Esophagus muscularis mucosa (tissue), 4 donors: ENCODE results near the gene GRIK3. TPM values are rescaled to one million over a fixed set of nuclear protein-coding genes. Genes with fewer than 3 reads are reported as not detected.

Experiments
- DNase-seq: peaks from one replicate; pipeline ENCODE4 v3.0.0-alpha.2; 2017; ENCODE audit errors: extremely low spot score
- H3K27ac ChIP-seq, 4 donors: fragments of 200-600 bp; sonication (generic); replicated peaks in 1 of 4; 1 replicate in 3 of 4; 2 replicates in 1 of 4; pipeline ENCODE4 v1.5.1; 2016 to 2019; ENCODE audit warnings: mild to moderate bottlenecking in 1 of 4
- H3K27me3 ChIP-seq, 4 donors: fragments of 200-600 bp; sonication (generic); one replicate each; pipeline versions ENCODE4 v1.5.1 to v1.6.0; 2016 to 2019
- H3K36me3 ChIP-seq, 4 donors: fragments of 200-600 bp; sonication (generic); one replicate each; pipeline ENCODE4 v1.5.1; 2016 to 2019
- H3K4me1 ChIP-seq, 4 donors: fragments of 200-600 bp; sonication (generic); one replicate each; pipeline ENCODE4 v1.5.1; 2016 to 2019
- H3K4me3 ChIP-seq, 4 donors: fragments of 200-600 bp; sonication (generic); 1 replicate in 2 of 4; 2 replicates in 2 of 4; pipeline ENCODE4 v1.5.1; 2016 to 2019; ENCODE audit warnings: mild to moderate bottlenecking in 4 of 4, moderate library complexity in 1 of 4
- H3K9me3 ChIP-seq, 4 donors: fragments of 200-600 bp; sonication (generic); 1 replicate in 3 of 4; 2 replicates in 1 of 4; pipeline ENCODE4 v1.5.1; 2016 to 2019
- CTCF ChIP-seq, 3 experiments: fragments of 200-600 bp in 2 of 3; fragments of 450-650 bp in 1 of 3; sonication (generic) in 2 of 3; IDR thresholded peaks; one replicate each; pipeline ENCODE4 v1.5.1; 2017 to 2019; ENCODE audit warnings: antibody characterized with exemption in 3 of 3, mild to moderate bottlenecking in 2 of 3, moderate library complexity in 1 of 3
- EP300 ChIP-seq: sonication (generic); formaldehyde crosslinking; IDR thresholded peaks from one replicate; pipeline ENCODE4 v1.6.1; 2017; ENCODE audit warnings: antibody characterized with exemption
- POLR2A ChIP-seq: fragments of 450-650 bp; IDR thresholded peaks from one replicate; pipeline ENCODE4 v1.6.1; 2017; ENCODE audit warnings: antibody characterized with exemption, moderate library complexity, mild to moderate bottlenecking, low read depth
- POLR2AphosphoS5 ChIP-seq, 2 donors: sonication (generic); formaldehyde crosslinking; IDR thresholded peaks; one replicate each; pipeline ENCODE4 v1.6.1; 2017; ENCODE audit warnings: antibody characterized with exemption in 2 of 2
- WGBS: methylation state at CpG from one replicate; pipeline ENCODE4 v1.1.5; 2018; 5-methylcytosine and 5-hydroxymethylcytosine counted together
- intact Hi-C: fragments of 100-400 bp; cut with DNase I; formaldehyde crosslinking; loops from one replicate; pipeline ENCODE4 v1.15.1; 2023
- total RNA-seq, 4 donors: library from RNA; depleted of rRNA; stranded (reverse); fragments of >200 nt; gene quantifications; one replicate each; pipeline versions ENCODE4 v1.1.0 to v1.2.1, GENCODE V29; 2016

The GRIK3 gene
- total RNA-seq, 4 donors from 2014 or later = 5.3 to 7.9 (median 6.6) TPM

DNA sequence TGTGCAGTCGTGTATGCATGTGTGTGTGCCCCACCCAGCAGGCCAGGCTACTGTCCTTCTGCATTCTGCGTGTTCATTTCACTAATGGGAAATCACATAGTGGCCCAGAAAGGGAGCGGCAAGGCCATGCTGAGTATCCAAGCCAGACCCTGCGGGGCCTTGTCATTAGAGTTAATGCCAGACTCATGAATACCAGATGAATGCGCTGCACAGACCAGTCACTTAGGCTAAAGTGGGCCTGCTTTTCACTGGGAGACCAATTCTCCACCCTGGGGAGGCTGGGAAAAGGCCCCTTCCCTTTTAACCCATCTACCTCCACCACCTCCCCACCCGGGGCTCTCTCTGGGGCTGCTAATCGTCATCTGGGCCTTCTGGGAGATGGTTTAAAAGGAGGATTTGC lies 17.0 kb upstream of the GRIK3 start:
- Histone ChIP-seq H3K9me3 (no peaks in the 10 kb centered on the region), H3K27ac (no peak overlapping the region), H3K4me1 (no peaks in the 10 kb centered on the region), H3K27me3 (peaks cover 0 to 31% (median 4%) of the 10 kb centered on the region in 4 donors), H3K36me3 (no peaks in the 10 kb centered on the region), H3K4me3 (no peak overlapping the region)
- no peak for TF ChIP-seq EP300
- TF ChIP-seq POLR2AphosphoS5 (IDR thresholded peaks at IDR 0.05) = no peak
- TF ChIP-seq CTCF (IDR thresholded peaks at IDR 0.05) = no peak
- TF ChIP-seq POLR2A = no peak
- WGBS = 82% methylated on average over 7 of the region's 7 CpGs
- intact Hi-C loops = no loop called here
- no peak for DNase-seq

- DNase-seq = no peak
- no peak overlapping the region for H3K4me3 ChIP-seq
- WGBS = 74% methylated on average over 19 of the region's 19 CpGs
- intact Hi-C loops = no loop called here
- no peaks in the 10 kb centered on the region for H3K36me3 ChIP-seq
- H3K27me3 ChIP-seq = peaks cover 0 to 68% (median 5%) of the 10 kb centered on the region in 4 donors
- no peak overlapping the region for H3K27ac ChIP-seq
- H3K9me3 ChIP-seq = no peaks in the 10 kb centered on the region
- no peaks in the 10 kb centered on the region for H3K4me1 ChIP-seq
- TF ChIP-seq CTCF (IDR thresholded peaks at IDR 0.05) (no peak), POLR2A (no peak)
Observed at GRCh38 chr1:37047542-37047941, 13.2 kb upstream of the GRIK3 start.

DNA sequence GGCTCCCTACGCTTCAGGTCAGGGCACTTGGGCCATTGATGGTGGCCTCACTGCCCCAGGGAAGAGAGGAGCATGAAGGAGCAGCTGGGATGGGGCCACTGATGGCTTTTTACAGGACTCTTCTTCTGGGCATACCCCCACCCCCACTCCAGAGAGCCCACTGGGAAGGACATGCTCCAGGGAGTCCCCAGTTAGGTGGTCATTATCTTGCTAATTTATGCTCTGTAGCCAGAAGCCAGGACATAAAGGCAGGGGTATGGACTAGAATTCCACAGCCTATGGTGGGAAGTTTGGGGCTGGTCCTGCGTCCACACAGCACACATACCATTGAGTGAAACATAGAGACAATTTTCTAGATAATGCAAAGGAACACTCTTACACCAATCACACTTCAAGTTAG lies 8.8 kb upstream of the GRIK3 start:
- no peak for DNase-seq
- no peak overlapping the region for H3K27ac ChIP-seq
- no peaks in the 10 kb centered on the region for H3K9me3 ChIP-seq
- no peak overlapping the region for H3K4me3 ChIP-seq
- no peaks in the 10 kb centered on the region for H3K36me3 ChIP-seq
- peaks cover 0 to 97% (median 14%) of the 10 kb centered on the region in 4 donors for H3K27me3 ChIP-seq
- TF ChIP-seq CTCF (IDR thresholded peaks at IDR 0.05) (no peak), EP300 (no peak), POLR2AphosphoS5 (IDR thresholded peaks at IDR 0.05) (no peak), POLR2A (no peak)
- intact Hi-C loops = no loop called here
- 77% methylated on average over 2 of the region's 2 CpGs for WGBS
- peaks cover 0 to 3% (median 0%) of the 10 kb centered on the region in 4 donors for H3K4me1 ChIP-seq

GRCh38 chr1:37042506-37042905 lies 8.2 kb upstream of the GRIK3 start:
- H3K4me3 ChIP-seq = no peak overlapping the region
- no peak overlapping the region for H3K27ac ChIP-seq
- intact Hi-C loops = no loop called here
- no peaks in the 10 kb centered on the region for H3K36me3 ChIP-seq
- TF ChIP-seq CTCF (IDR thresholded peaks at IDR 0.05) = no peak
- no peak for TF ChIP-seq POLR2A
- TF ChIP-seq POLR2AphosphoS5 (IDR thresholded peaks at IDR 0.05) = no peak
- no peaks in the 10 kb centered on the region for H3K9me3 ChIP-seq
- WGBS = 32% methylated on average over 4 of the region's 6 CpGs
- DNase-seq = no peak
- H3K27me3 ChIP-seq = peaks cover 0 to 97% (median 20%) of the 10 kb centered on the region in 4 donors
- H3K4me1 ChIP-seq = peaks cover 0 to 9% (median 0%) of the 10 kb centered on the region in 4 donors

DNA sequence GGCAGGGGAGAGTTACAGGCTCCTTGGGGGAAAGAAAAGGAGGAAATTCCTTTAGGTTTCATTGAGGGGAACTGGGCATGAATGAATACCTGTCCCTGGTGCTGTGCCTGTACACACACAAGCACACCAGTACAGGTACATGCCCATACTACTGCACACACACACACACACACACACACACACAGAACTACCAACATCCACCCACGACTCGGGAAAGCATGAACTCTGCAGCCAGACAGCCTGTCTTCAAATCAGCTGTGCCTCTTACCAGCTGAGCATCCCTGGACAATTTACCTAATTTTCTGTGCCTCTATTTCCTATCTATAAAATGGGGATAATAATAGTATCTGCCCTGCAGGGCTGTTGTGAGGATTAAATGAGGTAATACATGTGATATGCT lies 7.2 kb upstream of the GRIK3 start:
- peaks cover 0 to 99% (median 24%) of the 10 kb centered on the region in 4 donors for H3K27me3 ChIP-seq
- H3K36me3 ChIP-seq = no peaks in the 10 kb centered on the region
- H3K27ac ChIP-seq = no peak overlapping the region
- intact Hi-C loops = no loop called here
- no peak overlapping the region for H3K4me3 ChIP-seq
- TF ChIP-seq EP300 (no peak), POLR2AphosphoS5 (IDR thresholded peaks at IDR 0.05) (no peak), CTCF (IDR thresholded peaks at IDR 0.05) (no peak), POLR2A (no peak)
- H3K9me3 ChIP-seq = no peaks in the 10 kb centered on the region
- peaks cover 0 to 19% (median 3%) of the 10 kb centered on the region in 4 donors for H3K4me1 ChIP-seq
- 54% methylated on average over 2 of the region's 2 CpGs for WGBS
- no peak for DNase-seq
